Stomach (tissue), 9 donors: Measurements from ENCODE around the gene CDPF1. TPM values are rescaled to one million over a fixed set of nuclear protein-coding genes. Genes with fewer than 3 reads are reported as not detected.

Source experiments
- DNase-seq, 2 donors: peaks; one replicate each; pipeline versions ENCODE4 v3.0.0 to v3.0.0-alpha.2; 2013 to 2019
- H3K27ac ChIP-seq, 5 donors: fragments of 200-600 bp in 4 of 5; sonication (generic) in 4 of 5; one replicate each; pipeline ENCODE4 v1.5.1; 2013 to 2019; ENCODE audit warnings: mild to moderate bottlenecking in 1 of 5, moderate library complexity in 1 of 5
- H3K27me3 ChIP-seq, 3 donors: fragments of 200-600 bp; sonication (generic); one replicate each; pipeline ENCODE4 v1.5.1; 2017 to 2019; ENCODE audit warnings: mixed run types in 1 of 3
- H3K36me3 ChIP-seq, 4 donors: fragments of 200-600 bp; sonication (generic); 1 replicate in 3 of 4; 2 replicates in 1 of 4; pipeline ENCODE4 v1.5.1; 2016 to 2019
- H3K4me1 ChIP-seq, 4 donors: fragments of 200-600 bp; sonication (generic); one replicate each; pipeline ENCODE4 v1.5.1; 2016 to 2019
- H3K4me3 ChIP-seq, 4 donors: fragments of 200-600 bp; sonication (generic) in 3 of 4; one replicate each; pipeline ENCODE4 v1.5.1; 2016 to 2019; ENCODE audit warnings: mild to moderate bottlenecking in 1 of 4
- H3K9me3 ChIP-seq, 4 donors: fragments of 200-600 bp; sonication (generic); one replicate each; pipeline ENCODE4 v1.5.1; 2016 to 2019
- EP300 ChIP-seq: sonication (generic); formaldehyde crosslinking; IDR thresholded peaks from one replicate; pipeline ENCODE4 v1.6.1; 2017; ENCODE audit warnings: antibody characterized with exemption
- POLR2A ChIP-seq, 4 donors: fragments of 450-650 bp; IDR thresholded peaks; one replicate each; pipeline ENCODE4 v1.6.1; 2016; ENCODE audit warnings: antibody characterized with exemption in 4 of 4, control low read depth in 2 of 4, mild to moderate bottlenecking in 1 of 4, moderate library complexity in 1 of 4
- POLR2AphosphoS5 ChIP-seq, 3 donors: sonication (generic); formaldehyde crosslinking; IDR thresholded peaks; one replicate each; pipeline ENCODE4 v1.6.1; 2016; ENCODE audit warnings: antibody characterized with exemption in 3 of 3
- WGBS, 5 donors: extraction: QIAGEN DNeasy Blood & Tissue Kit in 3 of 5; methylation state at CpG; one replicate each; pipeline versions ENCODE4 v1.1.5 to v1.1.7; 2013 to 2018; 5-methylcytosine and 5-hydroxymethylcytosine counted together
- intact Hi-C: fragments of 100-400 bp; cut with DNase I; formaldehyde crosslinking; loops from one replicate; pipeline ENCODE4 v1.15.1; 2023; ENCODE audit warnings: low total_unique reads
- polyA plus RNA-seq, 3 donors: library from polyadenylated mRNA; stranded (reverse); fragments of 200-250 nt; gene quantifications; one replicate each; pipeline ENCODE4 v1.2.3, GENCODE V29; 2013
- total RNA-seq, 5 donors: library from RNA; depleted of rRNA; stranded (reverse); fragments of >200 nt; gene quantifications; one replicate each; pipeline versions ENCODE4 v1.1.0 to v1.2.3, GENCODE V29; 2014 to 2016
- TF ChIP-seq, protein P1 (sequence below), 7 experiments: fragments of 450-650 bp in 4 of 7; fragments of 200-600 bp in 3 of 7; sonication (generic) in 3 of 7; IDR thresholded peaks; one replicate each; pipeline ENCODE4 v1.5.1; 2016 to 2019; ENCODE audit warnings: antibody characterized with exemption in 7 of 7, control low read depth in 2 of 7, mild to moderate bottlenecking in 1 of 7
- donor health status: healthy with polysubstance abuse.
- donor health status: Bipolar disorder and iron deficiency.
- donor health status: healthy.

The CDPF1 gene
- total and polyA plus RNA-seq, 8 donors, result 7.2 to 24.6 (median 11.6) TPM; not detected in 1

DNA sequence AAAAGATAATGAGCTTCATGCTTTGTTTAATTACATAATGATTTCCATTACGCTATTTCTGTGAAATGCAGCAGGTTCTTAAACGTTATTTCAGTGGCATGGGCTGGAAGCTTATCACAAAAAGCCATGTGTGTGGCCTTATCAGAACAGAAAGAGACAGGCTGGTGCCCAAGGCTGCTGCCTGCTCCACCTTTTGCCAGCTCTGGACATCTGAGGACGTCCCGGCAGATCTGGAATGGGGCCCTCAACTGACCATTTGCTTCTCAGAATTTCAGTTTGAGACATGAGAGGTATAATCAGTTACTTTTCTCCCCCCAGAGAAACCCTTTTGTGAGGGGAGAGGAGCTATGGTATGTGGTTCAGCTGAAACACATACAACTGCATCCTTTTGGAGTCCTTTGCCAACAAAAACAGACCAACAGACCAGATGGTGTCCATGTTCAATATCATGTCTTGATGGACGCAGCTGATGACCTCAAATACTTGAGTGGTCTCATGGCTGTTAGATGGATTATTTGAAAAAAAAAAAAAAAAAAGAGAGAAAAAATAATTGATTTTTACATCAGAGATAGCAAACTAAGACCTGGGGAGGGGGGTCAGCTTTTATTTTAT is 8.6 kb downstream of the CDPF1 start:
- intact Hi-C loops, result no loop called here
- H3K9me3 ChIP-seq, result no peaks in the 10 kb centered on the region
- H3K27ac ChIP-seq, result no peak overlapping the region
- TF ChIP-seq POLR2AphosphoS5 (IDR thresholded peaks at IDR 0.05), result no peak
- no peak for TF ChIP-seq EP300
- TF ChIP-seq POLR2A (IDR thresholded peaks at IDR 0.05), result no peak
- TF ChIP-seq, protein P1, sequence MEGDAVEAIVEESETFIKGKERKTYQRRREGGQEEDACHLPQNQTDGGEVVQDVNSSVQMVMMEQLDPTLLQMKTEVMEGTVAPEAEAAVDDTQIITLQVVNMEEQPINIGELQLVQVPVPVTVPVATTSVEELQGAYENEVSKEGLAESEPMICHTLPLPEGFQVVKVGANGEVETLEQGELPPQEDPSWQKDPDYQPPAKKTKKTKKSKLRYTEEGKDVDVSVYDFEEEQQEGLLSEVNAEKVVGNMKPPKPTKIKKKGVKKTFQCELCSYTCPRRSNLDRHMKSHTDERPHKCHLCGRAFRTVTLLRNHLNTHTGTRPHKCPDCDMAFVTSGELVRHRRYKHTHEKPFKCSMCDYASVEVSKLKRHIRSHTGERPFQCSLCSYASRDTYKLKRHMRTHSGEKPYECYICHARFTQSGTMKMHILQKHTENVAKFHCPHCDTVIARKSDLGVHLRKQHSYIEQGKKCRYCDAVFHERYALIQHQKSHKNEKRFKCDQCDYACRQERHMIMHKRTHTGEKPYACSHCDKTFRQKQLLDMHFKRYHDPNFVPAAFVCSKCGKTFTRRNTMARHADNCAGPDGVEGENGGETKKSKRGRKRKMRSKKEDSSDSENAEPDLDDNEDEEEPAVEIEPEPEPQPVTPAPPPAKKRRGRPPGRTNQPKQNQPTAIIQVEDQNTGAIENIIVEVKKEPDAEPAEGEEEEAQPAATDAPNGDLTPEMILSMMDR (IDR thresholded peaks at IDR 0.05), result no peak
- peaks cover 0 to 23% (median 10%) of the 10 kb centered on the region in 4 donors for H3K4me1 ChIP-seq
- 35 to 55% (median 54%) methylated on average over 5 of the region's 5 CpGs for WGBS, 5 donors
- H3K4me3 ChIP-seq, result no peak overlapping the region
- H3K27me3 ChIP-seq, result no peaks in the 10 kb centered on the region
- no peak for DNase-seq
- H3K36me3 ChIP-seq, result peaks cover 6 to 67% (median 60%) of the 10 kb centered on the region in 4 donors

DNA sequence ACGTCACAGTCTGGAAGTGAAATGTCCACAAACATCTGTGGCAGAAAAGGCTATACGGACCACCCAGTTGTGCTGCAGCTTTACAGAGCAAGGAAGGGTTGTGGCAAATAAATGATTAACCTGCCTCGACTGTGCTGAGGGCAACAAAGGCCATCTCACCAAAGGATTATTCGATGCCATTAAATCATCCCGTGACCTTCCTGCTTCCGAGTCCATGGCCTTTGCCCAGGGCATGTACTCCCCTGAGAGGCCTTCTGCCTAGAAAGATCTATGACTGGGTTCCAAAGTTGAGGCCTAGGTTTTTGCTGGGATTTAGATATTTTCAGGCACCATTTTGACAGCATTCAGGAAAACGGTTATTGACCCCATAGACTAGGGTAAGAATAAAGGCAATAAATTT is 9.2 kb downstream of the CDPF1 start:
- peaks cover 6 to 72% (median 65%) of the 10 kb centered on the region in 4 donors for H3K36me3 ChIP-seq
- no peaks in the 10 kb centered on the region for H3K9me3 ChIP-seq
- peaks cover 0 to 18% (median 10%) of the 10 kb centered on the region in 4 donors for H3K4me1 ChIP-seq
- H3K27me3 ChIP-seq, result no peaks in the 10 kb centered on the region
- intact Hi-C loops, result no loop called here
- no peak for DNase-seq
- no peak overlapping the region for H3K4me3 ChIP-seq
- H3K27ac ChIP-seq, result no peak overlapping the region
- WGBS, 5 donors, result 74 to 87% (median 78%) methylated on average over 7 of the region's 7 CpGs
- TF ChIP-seq EP300 (no peak), POLR2AphosphoS5 (IDR thresholded peaks at IDR 0.05) (no peak), POLR2A (IDR thresholded peaks at IDR 0.05) (no peak)

DNA sequence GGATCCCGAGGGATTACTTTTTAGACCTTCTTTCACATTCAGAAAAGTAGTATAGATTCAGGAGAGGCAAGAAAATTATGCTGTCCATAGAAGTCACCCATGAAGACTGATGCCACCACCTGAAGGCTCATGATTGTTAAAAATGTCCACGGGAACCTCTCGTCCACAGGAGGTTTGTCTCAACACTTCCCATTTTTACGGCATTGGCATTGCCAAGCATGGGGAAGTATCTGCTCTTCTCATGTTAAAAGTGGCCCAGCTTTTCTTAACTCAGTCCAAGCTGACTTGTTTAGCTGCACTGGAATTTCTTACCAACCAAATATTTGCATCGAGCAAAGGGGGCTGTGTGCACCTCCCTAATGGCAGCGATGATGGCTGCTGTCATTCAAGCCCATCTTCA is 9.6 kb downstream of the CDPF1 start:
- peaks cover 8 to 75% (median 69%) of the 10 kb centered on the region in 4 donors for H3K36me3 ChIP-seq
- H3K9me3 ChIP-seq, result no peaks in the 10 kb centered on the region
- H3K4me1 ChIP-seq, result peaks cover 0 to 17% (median 9%) of the 10 kb centered on the region in 4 donors
- no peak overlapping the region for H3K27ac ChIP-seq
- 83 to 89% (median 83%) methylated on average over 6 of the region's 6 CpGs for WGBS, 5 donors
- no peak overlapping the region for H3K4me3 ChIP-seq
- intact Hi-C loops, result no loop called here
- H3K27me3 ChIP-seq, result no peaks in the 10 kb centered on the region
- TF ChIP-seq, protein P1 (IDR thresholded peaks at IDR 0.05), result no peak
- no peak for TF ChIP-seq POLR2AphosphoS5 (IDR thresholded peaks at IDR 0.05)
- TF ChIP-seq EP300, result no peak
- TF ChIP-seq POLR2A (IDR thresholded peaks at IDR 0.05), result no peak
- no peak for DNase-seq

DNA sequence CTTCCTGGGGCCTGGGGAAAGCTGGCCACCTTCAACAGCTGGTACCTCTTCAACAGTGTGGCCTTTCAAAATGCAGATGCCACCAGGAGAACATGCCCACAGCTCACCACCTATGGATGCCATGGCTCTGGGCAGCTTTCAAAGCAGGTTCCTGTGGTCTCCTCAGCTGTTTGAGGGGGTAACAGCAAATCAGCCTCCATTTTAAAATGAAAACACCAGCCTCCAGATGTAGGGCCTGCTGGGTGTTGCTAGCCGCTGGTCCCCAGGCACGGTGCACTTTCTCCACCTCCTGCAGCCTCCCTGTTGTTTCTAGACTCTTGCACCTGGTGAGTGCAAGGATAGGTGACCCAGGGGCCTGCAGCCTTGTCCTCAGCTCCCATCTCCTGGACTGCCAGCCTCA is 10.0 kb downstream of the CDPF1 start:
- intact Hi-C loops, result no loop called here
- H3K27me3 ChIP-seq, result no peaks in the 10 kb centered on the region
- H3K4me1 ChIP-seq, result peaks cover 0 to 17% (median 5%) of the 10 kb centered on the region in 4 donors
- DNase-seq, result no peak
- no peaks in the 10 kb centered on the region for H3K9me3 ChIP-seq
- WGBS, 5 donors, result 88 to 100% (median 92%) methylated on average over 2 of the region's 2 CpGs
- peaks cover 12 to 77% (median 71%) of the 10 kb centered on the region in 4 donors for H3K36me3 ChIP-seq
- H3K4me3 ChIP-seq, result no peak overlapping the region
- TF ChIP-seq POLR2AphosphoS5 (IDR thresholded peaks at IDR 0.05) (no peak), POLR2A (IDR thresholded peaks at IDR 0.05) (no peak), EP300 (no peak)
- TF ChIP-seq, protein P1 (IDR thresholded peaks at IDR 0.05), result no peak
- no peak overlapping the region for H3K27ac ChIP-seq
